ENCODE results near the gene MRPL27.

GRCh38 chr17:50370052-50370451 is 2.9 kb downstream of the MRPL27 start:
- TF ChIP-seq CTCF (conservative IDR thresholded peaks at IDR 0.05; ENCODE audit: low read length): no peak
- TF ChIP-seq EZH2phosphoT487 (IDR thresholded peaks at IDR 0.05; ENCODE audit: borderline replicate concordance, low read depth, low read length): no peak

Data from OCI-LY7 (cell line).